Vein endothelial cell (primary cell): ENCODE measurements around the gene ASB2. TPM values are rescaled to one million over a fixed set of nuclear protein-coding genes. Genes with fewer than 3 reads are reported as not detected.

Experiments used
- small RNA-seq: library from RNA; depleted of rRNA; stranded (forward); fragments of <200 nt; gene quantifications from one replicate; pipeline ENCODE3, GENCODE V24; 2012
- total RNA-seq: library from RNA; depleted of rRNA; stranded (reverse); fragments of >200 nt; gene quantifications from 2 replicates; pipeline ENCODE4 v1.2.3, GENCODE V29; 2012

The ASB2 gene, protein sequence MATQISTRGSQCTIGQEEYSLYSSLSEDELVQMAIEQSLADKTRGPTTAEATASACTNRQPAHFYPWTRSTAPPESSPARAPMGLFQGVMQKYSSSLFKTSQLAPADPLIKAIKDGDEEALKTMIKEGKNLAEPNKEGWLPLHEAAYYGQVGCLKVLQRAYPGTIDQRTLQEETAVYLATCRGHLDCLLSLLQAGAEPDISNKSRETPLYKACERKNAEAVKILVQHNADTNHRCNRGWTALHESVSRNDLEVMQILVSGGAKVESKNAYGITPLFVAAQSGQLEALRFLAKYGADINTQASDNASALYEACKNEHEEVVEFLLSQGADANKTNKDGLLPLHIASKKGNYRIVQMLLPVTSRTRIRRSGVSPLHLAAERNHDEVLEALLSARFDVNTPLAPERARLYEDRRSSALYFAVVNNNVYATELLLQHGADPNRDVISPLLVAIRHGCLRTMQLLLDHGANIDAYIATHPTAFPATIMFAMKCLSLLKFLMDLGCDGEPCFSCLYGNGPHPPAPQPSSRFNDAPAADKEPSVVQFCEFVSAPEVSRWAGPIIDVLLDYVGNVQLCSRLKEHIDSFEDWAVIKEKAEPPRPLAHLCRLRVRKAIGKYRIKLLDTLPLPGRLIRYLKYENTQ
- not detected in 2 replicates for total RNA-seq

DNA sequence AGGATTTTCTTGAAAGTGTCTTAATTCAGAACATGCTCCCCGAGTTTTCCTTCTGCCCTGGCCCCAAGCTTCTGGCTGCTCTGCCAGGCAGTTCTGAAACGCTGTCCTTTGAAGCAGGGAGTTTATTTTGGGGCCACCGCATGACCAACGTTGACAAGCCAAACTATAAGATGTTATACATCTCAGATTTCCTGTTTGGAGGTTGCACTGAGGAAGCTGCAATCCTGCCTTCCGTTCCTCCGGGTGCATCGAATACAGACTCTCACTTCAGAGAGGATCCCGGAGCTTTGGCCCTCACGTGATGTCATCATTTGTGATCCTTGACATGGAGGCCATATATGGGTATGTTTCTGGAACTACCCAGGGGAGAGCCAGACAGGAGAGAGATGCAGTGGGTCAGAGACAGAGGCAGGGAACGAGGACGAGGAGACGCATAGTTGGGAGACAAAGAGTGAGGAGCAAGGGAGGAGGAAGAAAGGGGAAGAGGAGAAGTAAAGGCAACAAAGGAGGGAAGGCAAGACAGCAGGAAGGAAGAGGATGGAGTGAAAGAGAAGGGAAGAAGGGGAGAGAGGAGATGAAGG, at the start of gene ASB2:
Gene ASB2, minus strand, starts transcription at position 94 of the 581 bp plus-strand sequence. CDS start 12,031 bp downstream, outside the sequence.

GRCh38 chr14:93997082-93997481, 20.7 kb upstream of the ASB2 start, which contains the start of gene CCDC197:
CCDC197 (plus strand) TSS chr14:93997301; CDS start chr14:93998132, 831 bp downstream.

GRCh38 chr14:93926873-93927799, 49.2 kb downstream of the ASB2 start, which contains the start of gene FAM181A:
FAM181A (plus strand) TSS chr14:93927344; CDS start chr14:93928286, 942 bp downstream.

Small RNAs within 50 kb of the gene (small RNA-seq; reads per million reads assigned to genes)
- not detected for gene MIR4506

Other genes starting within 250 kb of the ASB2 start
- not detected in 2 replicates for gene PRIMA1, start 188.1 kb downstream of the ASB2 start, total RNA-seq
- gene FAM181A, start 49.2 kb downstream of the ASB2 start, total RNA-seq, result not detected in 2 replicates
- gene CCDC197, start 20.7 kb upstream of the ASB2 start, total RNA-seq, result not detected in 2 replicates
- 1.6 and 2.3 TPM in 2 replicates for gene OTUB2, start 49.8 kb upstream of the ASB2 start, total RNA-seq
- gene DDX24, start 104.6 kb upstream of the ASB2 start, total RNA-seq, result 118 and 122 TPM in 2 replicates
- 6.0 and 10.5 TPM in 2 replicates for gene IFI27L1, start 104.7 kb upstream of the ASB2 start, total RNA-seq
- gene IFI27, start 134.2 kb upstream of the ASB2 start, total RNA-seq, result 22.2 and 28.8 TPM in 2 replicates
- 11.8 and 13.4 TPM in 2 replicates for gene IFI27L2, start 153.0 kb upstream of the ASB2 start, total RNA-seq
- not detected in 2 replicates for gene PPP4R4, start 197.8 kb upstream of the ASB2 start, total RNA-seq